GM21360 (cell line): ENCODE results near the gene SPAG6.
A peak's percentile ranks its signal among the peaks of the same experiment; 100 is the strongest.
"Not testable (repeated sequence)": the region's sequence is repeated elsewhere in the genome, so short reads cannot be mapped to it uniquely, and the experiment has no call there.

ENCODE experiments used
- ATAC-seq: cut with Tn5 transposase; IDR thresholded peaks from one replicate; pipeline ENCODE4 v1.9.1; 2021; ENCODE audit warnings: mild to moderate bottlenecking, moderate library complexity; ENCODE audit not compliant: unreplicated experiment

Gene SPAG6

GRCh38 chr10:22341190-22341925, 3.9 kb upstream of the SPAG6 start:
- ATAC-seq = peak; percentile 11

- ATAC-seq = no peak
Observed at GRCh38 chr10:22341926-22342196, 3.4 kb upstream of the SPAG6 start.

- no peak for ATAC-seq
Observed at GRCh38 chr10:22342421-22342820, 2.9 kb upstream of the SPAG6 start.

- no peak for ATAC-seq
Observed at GRCh38 chr10:22343731-22344130, 1.6 kb upstream of the SPAG6 start.

GRCh38 chr10:22344249-22344648, 1.0 kb upstream of the SPAG6 start:
- no peak for ATAC-seq

- ATAC-seq = no peak
Observed at GRCh38 chr10:22344781-22345300, 455 bp upstream of the SPAG6 start.

GRCh38 chr10:22346096-22346661, 883 bp downstream of the SPAG6 start:
- ATAC-seq = no peak

- no peak for ATAC-seq
Observed at GRCh38 chr10:22349755-22350154, 4.5 kb downstream of the SPAG6 start.

- ATAC-seq = no peak
Observed at GRCh38 chr10:22351131-22351703, 5.9 kb downstream of the SPAG6 start.

GRCh38 chr10:22356324-22356873, 11.1 kb downstream of the SPAG6 start:
- ATAC-seq = no peak

GRCh38 chr10:22357770-22358169, 12.5 kb downstream of the SPAG6 start:
- not testable (repeated sequence) for ATAC-seq

GRCh38 chr10:22363305-22363704, 18.0 kb downstream of the SPAG6 start:
- ATAC-seq = no peak

- no peak for ATAC-seq
Observed at GRCh38 chr10:22364407-22365140, 19.3 kb downstream of the SPAG6 start.

- ATAC-seq = no peak
Observed at GRCh38 chr10:22365233-22365632, 19.9 kb downstream of the SPAG6 start.

- ATAC-seq = no peak
Observed at GRCh38 chr10:22365644-22366434, 20.5 kb downstream of the SPAG6 start.

GRCh38 chr10:22366435-22366703, 21.1 kb downstream of the SPAG6 start:
- ATAC-seq = no peak

- no peak for ATAC-seq
Observed at GRCh38 chr10:22366771-22367170, 21.5 kb downstream of the SPAG6 start.

- no peak for ATAC-seq
Observed at GRCh38 chr10:22367471-22367870, 22.2 kb downstream of the SPAG6 start.

GRCh38 chr10:22368402-22368801, 23.1 kb downstream of the SPAG6 start:
- ATAC-seq = no peak

GRCh38 chr10:22368981-22369380, 23.7 kb downstream of the SPAG6 start:
- no peak for ATAC-seq
